Measurements from ENCODE around the gene NFATC4. TPM values are rescaled to one million over a fixed set of nuclear protein-coding genes. Genes with fewer than 3 reads are reported as not detected.
"Not testable (repeated sequence)": the region's sequence is repeated elsewhere in the genome, so short reads cannot be mapped to it uniquely, and the experiment has no call there.

NFATC4 gene
- under 1 TPM; 0.11 to 0.30 TPM for total RNA-seq

GRCh38 chr14:24367514-24368211, at the start of gene NFATC4:
Gene NFATC4 (plus strand): TSS chr14:24368184. CDS start chr14:24368341, 157 bp downstream.
- Mint-ChIP-seq H3K9me3 (ENCODE audit: low read depth) (no peaks in the 10 kb centered on the region), H3K27me3 (peaks cover 41% of the 10 kb centered on the region), H3K4me3 (peak within 1 kb of the TSS; percentile 23), H3K4me1 (peaks cover 28% of the 10 kb centered on the region), H3K36me3 (ENCODE audit: low read depth) (no peaks in the 10 kb centered on the region), H3K27ac (no peak within 1 kb of the TSS)
- POLR2A ChIA-PET = no interaction called here
- CTCF ChIA-PET = no interaction called here
- intact Hi-C loops (cut with DNase I, micrococcal nuclease) = loop anchor here (2.0 kb wide), 2 partner anchors 27 to 33 kb away; partner anchors contain the start of gene ADCY4 (in 1 of the 2)
- DNase-seq (peak; percentile 43), ATAC-seq (no peak)

- intact Hi-C loops (cut with DNase I, micrococcal nuclease) = no loop called here
- no peak overlapping the region for H3K4me3 Mint-ChIP-seq
- no peak overlapping the region for H3K27ac Mint-ChIP-seq
- ATAC-seq (no peak), DNase-seq (no peak)
- H3K4me1 Mint-ChIP-seq = peaks cover 14% of the 10 kb centered on the region
- ChIA-PET CTCF (interaction anchor here (0.6 to 5.5 kb wide), 4 partner anchors 11 to 1236 kb away, joined by 3 to 40 read pairs (median 5); partner anchors contain the start of genes CIDEB and LTB4R2), POLR2A (no interaction called here)
- peaks cover 2% of the 10 kb centered on the region for H3K27me3 Mint-ChIP-seq
- H3K9me3 Mint-ChIP-seq (ENCODE audit: low read depth) = no peaks in the 10 kb centered on the region
- peaks cover 1% of the 10 kb centered on the region for H3K36me3 Mint-ChIP-seq (ENCODE audit: low read depth)
Measured at GRCh38 chr14:24321212-24321975, 46.6 kb upstream of the NFATC4 start.

- ATAC-seq (no peak), DNase-seq (no peak)
- H3K9me3 Mint-ChIP-seq (ENCODE audit: low read depth) = no peaks in the 10 kb centered on the region
- no peaks in the 10 kb centered on the region for H3K36me3 Mint-ChIP-seq (ENCODE audit: low read depth)
- no peak overlapping the region for H3K27ac Mint-ChIP-seq
- peaks cover 8% of the 10 kb centered on the region for H3K4me1 Mint-ChIP-seq
- ChIA-PET POLR2A (no interaction called here), CTCF (interaction anchor here (1.0 to 5.5 kb wide), 4 partner anchors 10 to 74 kb away, joined by 3 to 40 read pairs (median 4); partner anchors contain the start of genes CIDEB and LTB4R2)
- intact Hi-C loops (cut with DNase I, micrococcal nuclease) = no loop called here
- no peak overlapping the region for H3K4me3 Mint-ChIP-seq
- H3K27me3 Mint-ChIP-seq = peaks cover 2% of the 10 kb centered on the region
Measured at GRCh38 chr14:24322672-24323071, 45.3 kb upstream of the NFATC4 start.

- CTCF ChIA-PET = interaction anchor here (0.6 to 2.4 kb wide), 6 partner anchors 14 to 420 kb away, joined by 3 to 11 read pairs (median 3); partner anchors contain the start of gene LTB4R2
- no peak for ATAC-seq
- intact Hi-C loops (cut with DNase I, micrococcal nuclease) = no loop called here
- Mint-ChIP-seq H3K4me1 (peaks cover 4% of the 10 kb centered on the region), H3K36me3 (ENCODE audit: low read depth) (no peaks in the 10 kb centered on the region), H3K27ac (no peak overlapping the region), H3K9me3 (ENCODE audit: low read depth) (no peaks in the 10 kb centered on the region), H3K4me3 (no peak overlapping the region), H3K27me3 (peaks cover 2% of the 10 kb centered on the region)
- no peak for DNase-seq
- POLR2A ChIA-PET = no interaction called here
Measured at GRCh38 chr14:24323341-24323740, 44.6 kb upstream of the NFATC4 start.

- Mint-ChIP-seq H3K4me1 (peaks cover 4% of the 10 kb centered on the region), H3K27ac (no peak overlapping the region), H3K27me3 (peaks cover 2% of the 10 kb centered on the region), H3K36me3 (ENCODE audit: low read depth) (no peaks in the 10 kb centered on the region), H3K4me3 (no peak overlapping the region), H3K9me3 (ENCODE audit: low read depth) (no peaks in the 10 kb centered on the region)
- CTCF ChIA-PET = interaction anchor here (1.0 to 2.4 kb wide), 2 partner anchors 14 to 107 kb away, joined by 3 to 11 read pairs; partner anchors contain the start of gene LTB4R2
- ATAC-seq (no peak), DNase-seq (no peak)
- intact Hi-C loops (cut with DNase I, micrococcal nuclease) = no loop called here
- POLR2A ChIA-PET = no interaction called here
Measured at GRCh38 chr14:24324024-24324423, 44.0 kb upstream of the NFATC4 start.

GRCh38 chr14:24325041-24325530, 42.9 kb upstream of the NFATC4 start:
- CTCF ChIA-PET = interaction anchor here (0.6 to 2.4 kb wide), 6 partner anchors 8 to 214 kb away, joined by 3 to 11 read pairs (median 4); partner anchors contain the start of gene CIDEB
- POLR2A ChIA-PET = no interaction called here
- Mint-ChIP-seq H3K9me3 (ENCODE audit: low read depth) (no peaks in the 10 kb centered on the region), H3K36me3 (ENCODE audit: low read depth) (no peaks in the 10 kb centered on the region), H3K27ac (no peak overlapping the region), H3K4me1 (peaks cover 4% of the 10 kb centered on the region), H3K4me3 (no peak overlapping the region), H3K27me3 (peaks cover 2% of the 10 kb centered on the region)
- DNase-seq (no peak), ATAC-seq (no peak)
- intact Hi-C loops (cut with DNase I, micrococcal nuclease) = no loop called here

- CTCF ChIA-PET = interaction anchor here (1.2 to 1.6 kb wide), 2 partner anchors 16 to 83 kb away, joined by 3 to 4 read pairs; partner anchors contain the start of gene TINF2
- no peak overlapping the region for H3K4me3 Mint-ChIP-seq
- intact Hi-C loops (cut with DNase I, micrococcal nuclease) = no loop called here
- H3K9me3 Mint-ChIP-seq (ENCODE audit: low read depth) = no peaks in the 10 kb centered on the region
- peaks cover 8% of the 10 kb centered on the region for H3K27me3 Mint-ChIP-seq
- POLR2A ChIA-PET = no interaction called here
- ATAC-seq (no peak), DNase-seq (no peak)
- peaks cover 4% of the 10 kb centered on the region for H3K4me1 Mint-ChIP-seq
- no peaks in the 10 kb centered on the region for H3K36me3 Mint-ChIP-seq (ENCODE audit: low read depth)
- no peak overlapping the region for H3K27ac Mint-ChIP-seq
Measured at GRCh38 chr14:24325963-24326362, 42.0 kb upstream of the NFATC4 start.

GRCh38 chr14:24327303-24327702, 40.7 kb upstream of the NFATC4 start:
- no peak overlapping the region for H3K4me3 Mint-ChIP-seq
- peaks cover 14% of the 10 kb centered on the region for H3K27me3 Mint-ChIP-seq
- H3K36me3 Mint-ChIP-seq (ENCODE audit: low read depth) = no peaks in the 10 kb centered on the region
- H3K27ac Mint-ChIP-seq = no peak overlapping the region
- ATAC-seq = no peak
- intact Hi-C loops (cut with DNase I, micrococcal nuclease) = no loop called here
- ChIA-PET CTCF (interaction anchor here (0.6 to 3.7 kb wide), 7 partner anchors 10 to 218 kb away, joined by 3 to 22 read pairs (median 3); partner anchors contain the start of gene CIDEB), POLR2A (no interaction called here)
- DNase-seq = no peak
- no peaks in the 10 kb centered on the region for H3K9me3 Mint-ChIP-seq (ENCODE audit: low read depth)
- H3K4me1 Mint-ChIP-seq = peaks cover 14% of the 10 kb centered on the region

- H3K36me3 Mint-ChIP-seq (ENCODE audit: low read depth); H3K9me3 Mint-ChIP-seq (ENCODE audit: low read depth); H3K4me3 Mint-ChIP-seq; ATAC-seq; intact Hi-C loops (cut with DNase I, micrococcal nuclease); POLR2A ChIA-PET; H3K27ac Mint-ChIP-seq: not testable (repeated sequence)
- Mint-ChIP-seq H3K27me3 (peaks cover 18% of the 10 kb centered on the region), H3K4me1 (peaks cover 18% of the 10 kb centered on the region)
- CTCF ChIA-PET = interaction anchor here (0.6 to 3.7 kb wide), 4 partner anchors 12 to 104 kb away, joined by 3 to 22 read pairs (median 6); partner anchors contain the start of gene CIDEB
- peak; percentile 42 for DNase-seq
Measured at GRCh38 chr14:24327914-24328313, 40.1 kb upstream of the NFATC4 start.

- intact Hi-C loops (cut with DNase I, micrococcal nuclease) = no loop called here
- H3K27me3 Mint-ChIP-seq = peaks cover 19% of the 10 kb centered on the region
- H3K4me1 Mint-ChIP-seq = peaks cover 22% of the 10 kb centered on the region
- no peaks in the 10 kb centered on the region for H3K36me3 Mint-ChIP-seq (ENCODE audit: low read depth)
- H3K4me3 Mint-ChIP-seq = no peak overlapping the region
- H3K9me3 Mint-ChIP-seq (ENCODE audit: low read depth) = no peaks in the 10 kb centered on the region
- ChIA-PET CTCF (interaction anchor here (0.6 to 3.7 kb wide), 8 partner anchors 11 to 103 kb away, joined by 3 to 22 read pairs (median 4); partner anchors contain the start of genes CIDEB, DHRS1 and NOP9), POLR2A (no interaction called here)
- H3K27ac Mint-ChIP-seq = no peak overlapping the region
- no peak for DNase-seq
- ATAC-seq = no peak
Measured at GRCh38 chr14:24329073-24329663, 38.8 kb upstream of the NFATC4 start.

GRCh38 chr14:24329736-24330135, 38.2 kb upstream of the NFATC4 start:
- H3K9me3 Mint-ChIP-seq (ENCODE audit: low read depth) = no peaks in the 10 kb centered on the region

More at GRCh38 chr14:24329736-24330135, 38.2 kb upstream of the NFATC4 start:
- CTCF ChIA-PET = interaction anchor here (0.6 to 3.7 kb wide), 8 partner anchors 10 to 102 kb away, joined by 3 to 22 read pairs (median 4); partner anchors contain the start of gene CIDEB
- Mint-ChIP-seq H3K27ac (no peak overlapping the region), H3K27me3 (peaks cover 21% of the 10 kb centered on the region), H3K4me3 (no peak overlapping the region), H3K4me1 (peaks cover 24% of the 10 kb centered on the region), H3K36me3 (ENCODE audit: low read depth) (no peaks in the 10 kb centered on the region)
- intact Hi-C loops (cut with DNase I, micrococcal nuclease) = no loop called here
- POLR2A ChIA-PET = no interaction called here
- ATAC-seq (peak; percentile 40), DNase-seq (peak; percentile 70)
